Thyroid gland (tissue), 4 donors: ENCODE measurements around the gene FBRS. TPM values are rescaled to one million over a fixed set of nuclear protein-coding genes. Genes with fewer than 3 reads are reported as not detected.

ENCODE experiments used
- DNase-seq, 2 donors: peaks; one replicate each; pipeline ENCODE4 v3.0.0-alpha.2; 2019
- H3K27ac ChIP-seq, 3 donors: fragments of 200-600 bp; sonication (generic); 1 replicate in 2 of 3; 2 replicates in 1 of 3; pipeline ENCODE4 v1.5.1; 2016 to 2019; ENCODE audit warnings: mild to moderate bottlenecking in 1 of 3, moderate library complexity in 1 of 3
- H3K27me3 ChIP-seq: fragments of 200-600 bp; sonication (generic); one replicate; pipeline ENCODE4 v1.5.1; 2019
- H3K36me3 ChIP-seq, 2 donors: fragments of 200-600 bp; sonication (generic); one replicate each; pipeline ENCODE4 v1.5.1; 2016 to 2019
- H3K4me1 ChIP-seq, 2 donors: fragments of 200-600 bp; sonication (generic); one replicate each; pipeline ENCODE4 v1.5.1; 2017 to 2019
- H3K4me3 ChIP-seq, 3 donors: fragments of 200-600 bp; sonication (generic); replicated peaks in 1 of 3; 1 replicate in 2 of 3; 2 replicates in 1 of 3; pipeline ENCODE4 v1.5.1; 2016; ENCODE audit warnings: mild to moderate bottlenecking in 1 of 3
- H3K9me3 ChIP-seq: fragments of 200-600 bp; sonication (generic); one replicate; pipeline ENCODE4 v1.5.1; 2017
- CTCF ChIP-seq, 6 experiments: fragments of 200-600 bp in 3 of 6; fragments of 450-650 bp in 3 of 6; sonication (generic) in 3 of 6; IDR thresholded peaks; one replicate each; pipeline ENCODE4 v1.5.1; 2016 to 2019; ENCODE audit warnings: antibody characterized with exemption in 6 of 6, mild to moderate bottlenecking in 2 of 6, inconsistent platforms in 1 of 6, moderate library complexity in 1 of 6
- POLR2A ChIP-seq, 2 donors: fragments of 450-650 bp; IDR thresholded peaks; one replicate each; pipeline ENCODE4 v1.6.1; 2017; ENCODE audit warnings: antibody characterized with exemption in 2 of 2, mild to moderate bottlenecking in 2 of 2, moderate library complexity in 1 of 2
- WGBS, 2 donors: methylation state at CpG; one replicate each; pipeline ENCODE4 v1.1.5; 2017; 5-methylcytosine and 5-hydroxymethylcytosine counted together
- intact Hi-C: fragments of 100-400 bp; cut with DNase I; formaldehyde crosslinking; loops from one replicate; pipeline ENCODE4 v1.15.1; 2023
- total RNA-seq, 4 donors: library from RNA; depleted of rRNA; stranded (reverse); fragments of >200 nt; gene quantifications; one replicate each; pipeline ENCODE4 v1.2.3, GENCODE V29; 2016

FBRS gene
- total RNA-seq, 4 donors from 2014 or later: 35.6 to 56.8 (median 42.1) TPM

DNA sequence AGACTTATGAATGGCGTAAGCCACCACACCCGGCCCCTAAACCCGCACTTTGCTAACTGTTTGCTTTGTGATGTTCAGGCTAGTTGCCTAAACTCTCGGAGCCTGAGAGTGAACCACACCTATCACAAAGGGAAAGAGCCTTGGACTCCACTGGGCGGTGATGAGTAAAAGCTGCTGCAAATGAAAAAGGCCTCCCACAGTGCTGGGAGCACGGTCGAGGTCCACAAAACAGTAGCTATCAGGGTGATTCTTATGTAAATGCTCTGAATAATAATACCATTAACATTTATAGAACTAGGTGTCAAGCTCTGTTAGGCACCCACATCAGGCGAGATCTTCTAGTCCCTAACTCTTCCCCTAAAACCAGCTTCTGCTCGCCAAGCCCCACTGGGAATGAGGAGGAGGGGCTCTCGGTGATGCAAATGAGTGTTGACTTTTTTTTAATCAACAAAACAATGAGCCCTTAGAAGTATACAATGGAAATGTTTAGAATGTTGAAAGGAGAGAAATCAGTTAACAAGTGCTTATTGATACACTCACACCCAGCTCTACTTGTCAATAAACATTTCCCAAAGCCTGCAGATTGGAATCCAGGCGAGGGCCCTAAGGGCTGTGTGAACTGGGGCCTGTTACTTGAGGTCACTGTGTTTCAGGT lies 19.8 kb downstream of the FBRS start:
- no peaks in the 10 kb centered on the region for H3K36me3 ChIP-seq
- no peaks in the 10 kb centered on the region for H3K4me1 ChIP-seq
- 74 to 77% methylated on average over 11 of the region's 11 CpGs for WGBS, 2 donors
- no peaks in the 10 kb centered on the region for H3K9me3 ChIP-seq
- H3K27me3 ChIP-seq: no peaks in the 10 kb centered on the region
- intact Hi-C loops: no loop called here
- TF ChIP-seq POLR2A (IDR thresholded peaks at IDR 0.05): no peak
- TF ChIP-seq CTCF (IDR thresholded peaks at IDR 0.05): no peak
- H3K27ac ChIP-seq: no peak overlapping the region
- DNase-seq: no peak
- H3K4me3 ChIP-seq: no peak overlapping the region

DNA sequence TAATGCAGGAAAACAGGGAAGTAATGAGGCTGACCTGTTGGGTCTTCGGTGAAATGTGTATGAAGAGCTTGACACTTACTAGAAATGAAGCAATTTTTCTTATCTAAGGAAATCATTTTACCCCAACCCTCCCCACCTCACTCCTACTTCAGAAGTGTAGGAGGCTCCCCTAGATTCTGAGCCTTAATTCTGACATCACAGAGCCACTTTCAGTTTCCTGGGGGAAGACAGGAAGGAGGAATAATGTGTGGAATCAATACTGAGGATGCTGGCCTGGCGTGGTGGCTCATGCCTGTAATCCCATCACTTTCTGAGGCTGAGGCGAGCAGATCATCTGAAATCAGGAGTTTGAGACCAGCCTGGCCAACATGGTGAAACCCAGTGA lies 20.3 kb downstream of the FBRS start:
- no peak for DNase-seq
- H3K27me3 ChIP-seq: no peaks in the 10 kb centered on the region
- 81% methylated on average over 3 of the region's 3 CpGs for WGBS, 2 donors
- no peak overlapping the region for H3K4me3 ChIP-seq
- no peaks in the 10 kb centered on the region for H3K36me3 ChIP-seq
- no peak overlapping the region for H3K27ac ChIP-seq
- no peaks in the 10 kb centered on the region for H3K9me3 ChIP-seq
- TF ChIP-seq CTCF (IDR thresholded peaks at IDR 0.05): no peak
- TF ChIP-seq POLR2A (IDR thresholded peaks at IDR 0.05): no peak
- no peaks in the 10 kb centered on the region for H3K4me1 ChIP-seq
- intact Hi-C loops: no loop called here

DNA sequence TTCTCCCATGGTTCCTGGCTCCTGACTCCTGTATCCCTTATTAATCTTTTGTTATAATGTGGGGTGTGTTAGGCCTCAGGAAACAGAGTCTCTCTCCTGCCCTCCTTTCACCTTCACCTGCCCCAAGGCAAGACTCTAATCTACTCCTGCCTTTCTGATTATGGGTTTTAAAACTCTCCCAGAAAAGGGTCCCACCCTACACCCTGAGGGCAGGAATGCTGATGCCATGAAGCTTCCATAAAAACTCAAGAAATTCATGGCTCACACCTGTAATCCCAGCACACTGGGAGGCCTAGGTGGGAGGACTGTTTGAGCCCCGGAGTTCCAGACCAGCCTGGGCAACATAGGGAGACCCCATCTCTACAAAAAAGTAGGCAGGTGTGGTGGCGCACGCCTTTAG lies 22.1 kb downstream of the FBRS start:
- TF ChIP-seq CTCF (IDR thresholded peaks at IDR 0.05) (no peak), POLR2A (IDR thresholded peaks at IDR 0.05) (no peak)
- no peak overlapping the region for H3K4me3 ChIP-seq
- no peaks in the 10 kb centered on the region for H3K9me3 ChIP-seq
- no peak for DNase-seq
- no peaks in the 10 kb centered on the region for H3K27me3 ChIP-seq
- intact Hi-C loops: no loop called here
- no peaks in the 10 kb centered on the region for H3K4me1 ChIP-seq
- 85 to 90% methylated on average over 3 of the region's 3 CpGs for WGBS, 2 donors
- no peak overlapping the region for H3K27ac ChIP-seq
- H3K36me3 ChIP-seq: no peaks in the 10 kb centered on the region

DNA sequence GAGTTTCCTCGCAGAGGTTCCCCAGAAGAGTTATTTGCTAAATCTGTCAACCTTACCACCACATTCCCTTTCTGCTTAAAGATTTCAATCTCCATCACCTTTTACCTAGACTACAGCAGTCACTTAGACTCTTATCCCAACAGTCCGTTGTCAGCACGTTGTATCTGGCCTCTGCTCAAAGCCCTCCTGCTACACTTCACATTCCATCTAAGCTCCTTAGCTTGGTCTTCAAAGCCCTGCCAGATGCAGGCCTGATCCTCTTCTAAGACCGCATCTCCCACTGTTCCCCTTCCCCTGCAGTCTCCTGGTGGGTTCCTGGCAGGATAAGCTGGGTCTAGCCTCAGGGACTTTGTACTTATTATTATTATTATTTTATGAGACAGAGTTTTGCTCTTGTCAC lies 30.5 kb downstream of the FBRS start:
- peak; percentile 55 to 61 for DNase-seq
- Histone ChIP-seq H3K27ac (peak overlapping the region in 1 of 3 donors; percentile 36), H3K27me3 (no peaks in the 10 kb centered on the region), H3K9me3 (no peaks in the 10 kb centered on the region), H3K36me3 (no peaks in the 10 kb centered on the region), H3K4me3 (no peak overlapping the region), H3K4me1 (peaks cover 6 to 8% of the 10 kb centered on the region in 2 donors)
- intact Hi-C loops: no loop called here
- 23 to 42% methylated on average over 4 of the region's 4 CpGs for WGBS, 2 donors
- TF ChIP-seq POLR2A (IDR thresholded peaks at IDR 0.05): no peak
- TF ChIP-seq CTCF (IDR thresholded peaks at IDR 0.05): no peak

DNA sequence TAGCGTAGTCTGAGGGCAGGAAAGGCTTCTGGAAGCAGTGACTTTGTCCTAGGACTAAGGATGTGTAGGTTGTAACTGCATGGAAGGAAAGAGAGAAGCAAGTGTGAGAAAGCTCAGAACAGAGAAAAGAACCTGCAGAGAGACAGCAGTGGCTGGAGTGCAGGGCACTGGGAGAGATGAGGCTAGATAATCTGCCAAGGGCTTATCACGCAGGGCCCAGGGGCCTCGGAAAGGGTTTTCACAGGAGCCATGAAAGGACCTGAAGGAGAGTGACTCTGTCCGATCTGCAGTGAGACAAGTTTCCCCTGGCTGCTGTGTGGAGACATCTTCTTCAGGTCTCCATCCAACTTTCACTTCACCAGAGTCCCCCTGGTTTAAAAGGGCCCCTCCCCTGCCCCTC lies 33.7 kb downstream of the FBRS start:
- H3K9me3 ChIP-seq: no peaks in the 10 kb centered on the region
- no peaks in the 10 kb centered on the region for H3K36me3 ChIP-seq
- intact Hi-C loops: no loop called here
- H3K27ac ChIP-seq: no peak overlapping the region
- H3K27me3 ChIP-seq: no peaks in the 10 kb centered on the region
- WGBS, 2 donors: 61 to 67% methylated on average over 4 of the region's 4 CpGs
- DNase-seq: no peak
- TF ChIP-seq POLR2A (IDR thresholded peaks at IDR 0.05) (no peak), CTCF (IDR thresholded peaks at IDR 0.05) (no peak)
- peaks cover 6 to 11% of the 10 kb centered on the region in 2 donors for H3K4me1 ChIP-seq
- H3K4me3 ChIP-seq: no peak overlapping the region
